T-cell (primary cell): ENCODE results near the gene ANKS1A. TPM values are rescaled to one million over a fixed set of nuclear protein-coding genes. Genes with fewer than 3 reads are reported as not detected.
"Not testable (repeated sequence)": the region's sequence is repeated elsewhere in the genome, so short reads cannot be mapped to it uniquely, and the experiment has no call there.

ENCODE experiments used
- ATAC-seq, 4 experiments: fragments of 200-7000 bp in 3 of 4; fragments of 150-1000 bp in 1 of 4; cut with Tn5 transposase; replicated peaks in 1 of 4; 1 replicate in 3 of 4; 2 replicates in 1 of 4; pipeline ENCODE4 v1.10.0; 2021; ENCODE audit warnings: moderate library complexity in 3 of 4, mild to moderate bottlenecking in 2 of 4, moderate number of reproducible peaks in 1 of 4
- CTCF ChIA-PET, 2 donors: fragments of 300-600 bp; sonication (Branson Sonifier 250); formaldehyde crosslinking; loops; one replicate each; lab custom pipeline; 2022; ENCODE audit warnings: antibody characterized with exemption in 2 of 2; lab: Charles Lee
- POLR2A ChIA-PET, 2 donors: fragments of 300-600 bp; sonication (Branson Sonifier 250); formaldehyde crosslinking; loops; one replicate each; lab custom pipeline; 2022; ENCODE audit warnings: antibody characterized with exemption in 2 of 2; lab: Charles Lee
- DNase-seq, 35 experiments: peaks; one replicate each; pipeline versions ENCODE4 v3.0.0 to v3.0.0-alpha.2; 2013 to 2023
- H3K27ac ChIP-seq: one replicate; pipeline ENCODE4 v1.5.1; 2013; ENCODE audit warnings: low read length
- H3K27me3 ChIP-seq, 2 experiments: replicated peaks in 1 of 2; 1 replicate in 1 of 2; 2 replicates in 1 of 2; pipeline versions ENCODE4 v1.6.1 to v1.7.0; 2013; ENCODE audit warnings: low read length in 1 of 2, mixed read lengths in 1 of 2; ENCODE audit not compliant: control insufficient read depth in 2 of 2, insufficient read depth in 2 of 2; ENCODE audit errors: extremely low read depth in 1 of 2
- H3K36me3 ChIP-seq, 2 donors: 1 replicate in 1 of 2; 2 replicates in 1 of 2; pipeline versions ENCODE4 v1.6.1 to v1.7.0; 2013; ENCODE audit warnings: low read length in 1 of 2; ENCODE audit not compliant: control insufficient read depth in 2 of 2, insufficient read depth in 1 of 2; ENCODE audit errors: extremely low read depth in 1 of 2
- H3K4me1 ChIP-seq, 2 experiments: 1 replicate in 1 of 2; 2 replicates in 1 of 2; pipeline versions ENCODE4 v1.6.1 to v1.7.0; 2013; ENCODE audit warnings: low read length in 2 of 2, mixed read lengths in 1 of 2; ENCODE audit not compliant: insufficient read depth in 2 of 2, control insufficient read depth in 1 of 2; ENCODE audit errors: extremely low read depth in 1 of 2
- H3K4me3 ChIP-seq, 2 donors: 1 replicate in 1 of 2; 2 replicates in 1 of 2; pipeline versions ENCODE4 v1.5.1 to v1.7.0; 2013; ENCODE audit warnings: mild to moderate bottlenecking in 2 of 2, low read length in 1 of 2, moderate library complexity in 1 of 2; ENCODE audit not compliant: control insufficient read depth in 1 of 2; ENCODE audit errors: extremely low read depth in 1 of 2
- H3K9me3 ChIP-seq: 2 replicates; pipeline ENCODE4 v1.7.0; 2013
- H3K27ac Mint-ChIP-seq, 2 donors: one replicate each; pipeline ENCODE4 v1.8.0; 2020 to 2021; ENCODE audit warnings: mild to moderate bottlenecking in 2 of 2, mixed read lengths in 2 of 2
- H3K27me3 Mint-ChIP-seq, 2 donors: one replicate each; pipeline ENCODE4 v1.8.0; 2021 to 2022; ENCODE audit warnings: mixed read lengths in 2 of 2
- H3K36me3 Mint-ChIP-seq: one replicate; pipeline ENCODE4 v1.8.0; 2021; ENCODE audit warnings: mixed read lengths
- H3K4me1 Mint-ChIP-seq, 3 donors: one replicate each; pipeline ENCODE4 v1.8.0; 2020 to 2022; ENCODE audit warnings: mixed read lengths in 3 of 3, mild to moderate bottlenecking in 1 of 3
- H3K4me3 Mint-ChIP-seq, 3 donors: one replicate each; pipeline ENCODE4 v1.8.0; 2020 to 2022; ENCODE audit warnings: mild to moderate bottlenecking in 3 of 3, mixed read lengths in 3 of 3, moderate library complexity in 3 of 3
- H3K9me3 Mint-ChIP-seq, 3 donors: one replicate each; pipeline ENCODE4 v1.8.0; 2020 to 2022; ENCODE audit warnings: mixed read lengths in 3 of 3
- WGBS: methylation state at CpG from one replicate; pipeline ENCODE4 v1.1.5; 2013; ENCODE audit warnings: missing lambda C conversion rate; ENCODE audit not compliant: insufficient coverage; 5-methylcytosine and 5-hydroxymethylcytosine counted together
- total RNA-seq, 35 experiments: library from RNA in 6 of 35; stranded (reverse) in 6 of 35; fragments of 120-200 nt in 1 of 35; gene quantifications; one replicate each; pipeline versions ENCODE4 v1.2.1 to v1.2.4 and lab custom pipeline; 2013 to 2026

Gene ANKS1A
- total RNA-seq, 5 donors from 2014 or later (not counting 1 experiment from before 2014, with no cell fraction given) = 11.1 to 14.4 (median 11.7) TPM

DNA sequence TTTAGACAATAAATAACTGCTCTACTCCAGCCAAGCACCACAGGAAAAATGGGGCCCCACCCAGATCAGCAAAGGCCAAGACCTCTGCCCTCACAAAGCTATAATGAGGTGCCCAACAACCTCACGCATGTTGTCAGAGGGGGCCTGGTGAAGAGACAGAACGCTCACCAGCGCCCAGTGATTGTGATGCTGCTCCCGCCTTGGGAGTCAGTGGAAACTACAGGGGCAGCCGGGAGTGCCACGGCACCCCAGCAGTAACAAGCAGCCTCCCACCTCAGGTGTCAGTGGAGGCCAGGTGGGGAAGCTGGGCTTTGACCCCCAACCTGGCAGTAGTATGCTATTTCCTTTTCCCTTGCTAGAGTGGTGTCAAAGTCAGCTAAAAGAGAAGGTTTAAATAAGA lies 204.7 kb downstream of the ANKS1A start:
- no peak overlapping the region for H3K27ac ChIP-seq
- no peaks in the 10 kb centered on the region for H3K4me1 ChIP-seq
- WGBS = 93% methylated on average over 3 of the region's 6 CpGs
- Mint-ChIP-seq H3K4me1 (no peaks in the 10 kb centered on the region), H3K4me3 (no peak overlapping the region), H3K9me3 (no peaks in the 10 kb centered on the region), H3K27me3 (no peaks in the 10 kb centered on the region), H3K36me3 (peaks cover 27% of the 10 kb centered on the region), H3K27ac (no peak overlapping the region)
- ATAC-seq = no peak
- no peak for DNase-seq
- no peaks in the 10 kb centered on the region for H3K27me3 ChIP-seq
- CTCF ChIA-PET = no interaction called here
- no peak overlapping the region for H3K4me3 ChIP-seq
- H3K9me3 ChIP-seq = no peaks in the 10 kb centered on the region
- H3K36me3 ChIP-seq = peaks cover 3% of the 10 kb centered on the region in 2 donors
- POLR2A ChIA-PET = no interaction called here

DNA sequence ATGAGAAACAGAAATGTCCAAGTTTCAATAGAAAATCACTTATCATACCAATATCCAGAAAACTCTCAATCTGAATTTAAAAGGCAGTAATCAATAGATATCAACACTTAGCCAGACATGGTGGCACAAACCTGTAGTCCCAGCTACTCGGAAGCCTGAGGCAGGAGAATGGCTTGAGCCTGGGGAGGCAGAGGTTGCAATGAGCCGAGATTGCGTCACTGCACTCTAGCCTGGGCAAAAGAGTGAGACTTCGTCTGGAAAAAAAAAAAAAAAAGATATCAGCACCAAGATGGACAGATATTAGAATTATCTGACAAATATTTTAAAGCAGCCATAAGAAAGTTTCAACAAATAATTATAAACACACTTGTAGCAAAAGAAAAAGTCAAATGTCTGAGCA lies 205.1 kb downstream of the ANKS1A start:
- CTCF ChIA-PET = no interaction called here
- H3K27ac ChIP-seq = no peak overlapping the region

DNA sequence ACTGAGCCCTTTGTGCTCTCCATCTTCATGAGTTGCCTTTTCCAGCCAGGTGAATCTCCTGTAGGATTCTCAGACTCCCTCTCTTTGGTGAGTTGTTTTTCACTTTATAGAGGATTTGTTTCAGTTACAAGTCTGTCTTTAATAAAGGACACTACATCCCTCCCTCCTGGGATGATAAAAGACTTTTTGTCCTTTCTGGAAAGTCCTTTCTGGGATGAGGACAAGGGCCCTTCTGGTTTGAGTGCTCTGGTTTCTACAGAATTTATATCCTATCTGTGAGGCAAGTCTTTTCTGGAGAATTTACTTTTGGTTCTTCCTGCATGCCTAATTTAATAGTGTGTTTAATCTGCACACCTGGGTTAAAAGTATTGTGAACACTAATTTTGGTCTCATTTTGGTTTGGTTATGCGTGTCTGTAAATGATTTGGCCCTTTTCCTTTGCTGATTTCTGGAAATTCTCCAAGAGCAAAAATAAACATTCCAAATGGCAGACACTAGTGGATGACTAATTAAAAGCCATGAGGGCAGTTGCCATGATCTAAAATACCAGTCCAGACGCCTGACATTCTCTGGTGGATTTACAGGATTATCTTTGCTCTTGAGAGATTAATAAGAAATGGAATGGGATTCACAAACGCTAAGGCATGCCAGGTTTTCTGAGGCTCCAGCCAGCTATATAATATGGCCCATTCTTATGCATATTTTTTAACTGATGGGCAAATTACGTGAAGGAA lies 207.2 kb downstream of the ANKS1A start:
- Mint-ChIP-seq H3K4me3 (no peak overlapping the region), H3K36me3 (peaks cover 7% of the 10 kb centered on the region), H3K27me3 (no peaks in the 10 kb centered on the region), H3K9me3 (no peaks in the 10 kb centered on the region), H3K27ac (no peak overlapping the region), H3K4me1 (no peaks in the 10 kb centered on the region)
- DNase-seq = no peak
- ChIA-PET POLR2A (interaction anchor here in 1 of 2 donors (0.6 kb wide), 1 partner anchor 499 kb away, joined by 5 read pairs; no protein-coding TSS in a partner anchor), CTCF (no interaction called here)
- H3K36me3 ChIP-seq = no peaks in the 10 kb centered on the region
- H3K4me3 ChIP-seq = no peak overlapping the region
- WGBS = 86% methylated on average over 1 of the region's 4 CpGs
- no peak overlapping the region for H3K27ac ChIP-seq
- no peaks in the 10 kb centered on the region for H3K4me1 ChIP-seq
- no peaks in the 10 kb centered on the region for H3K9me3 ChIP-seq
- ATAC-seq = no peak
- no peaks in the 10 kb centered on the region for H3K27me3 ChIP-seq

More for the DNA sequence above, 205.1 kb downstream of the ANKS1A start:
- no CpG with 5 or more reads among the region's 4 CpGs for WGBS
- Histone ChIP-seq H3K9me3 (no peaks in the 10 kb centered on the region), H3K4me1 (no peaks in the 10 kb centered on the region), H3K36me3 (peaks cover under 1 to 2% of the 10 kb centered on the region in 2 donors), H3K4me3 (no peak overlapping the region), H3K27me3 (no peaks in the 10 kb centered on the region)
- H3K4me3 Mint-ChIP-seq = no peak overlapping the region
- no peak for DNase-seq
- POLR2A ChIA-PET = no interaction called here
- H3K36me3 Mint-ChIP-seq = peaks cover 24% of the 10 kb centered on the region
- ATAC-seq = no peak
- H3K27ac Mint-ChIP-seq = no peak overlapping the region
- no peaks in the 10 kb centered on the region for H3K4me1 Mint-ChIP-seq
- no peaks in the 10 kb centered on the region for H3K27me3 Mint-ChIP-seq
- H3K9me3 Mint-ChIP-seq = no peaks in the 10 kb centered on the region

DNA sequence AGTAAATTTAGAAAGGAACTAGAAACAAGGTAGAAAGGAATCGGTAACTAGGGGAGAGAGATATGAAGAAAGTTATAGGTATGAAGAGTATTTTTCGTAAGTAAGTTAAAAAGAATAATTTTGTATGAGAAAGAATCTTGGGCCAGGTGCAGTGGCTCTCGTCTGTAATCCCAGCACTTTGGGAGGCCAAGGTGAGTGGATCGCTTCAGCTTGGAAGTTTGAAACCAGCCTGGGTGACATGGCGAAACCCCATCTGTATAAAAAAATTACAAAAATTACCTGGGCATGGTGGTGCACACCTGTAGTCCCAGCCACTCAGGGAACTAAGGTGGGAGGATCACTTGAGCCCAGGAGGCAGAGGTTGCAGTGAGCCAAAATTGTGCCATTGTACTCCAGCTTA lies 210.1 kb downstream of the ANKS1A start:
- WGBS = 80% methylated on average over 1 of the region's 5 CpGs
- H3K9me3 Mint-ChIP-seq = peaks cover 0 to 3% (median 0%) of the 10 kb centered on the region in 3 donors
- no peaks in the 10 kb centered on the region for H3K27me3 Mint-ChIP-seq
- ChIA-PET CTCF (interaction anchor here in 1 of 2 donors (0.7 kb wide), 1 partner anchor 1244 kb away, joined by 3 read pairs; no protein-coding TSS in a partner anchor), POLR2A (no interaction called here)
- H3K27ac ChIP-seq = no peak overlapping the region
- no peak overlapping the region for H3K4me3 ChIP-seq
- H3K27me3 ChIP-seq = no peaks in the 10 kb centered on the region
- no peaks in the 10 kb centered on the region for H3K4me1 ChIP-seq
- H3K27ac Mint-ChIP-seq = no peak overlapping the region
- no peaks in the 10 kb centered on the region for H3K9me3 ChIP-seq
- H3K4me1 Mint-ChIP-seq = no peaks in the 10 kb centered on the region
- H3K4me3 Mint-ChIP-seq = no peak overlapping the region
- DNase-seq (no peak), ATAC-seq (no peak)
- no peaks in the 10 kb centered on the region for H3K36me3 Mint-ChIP-seq
- no peaks in the 10 kb centered on the region for H3K36me3 ChIP-seq

DNA sequence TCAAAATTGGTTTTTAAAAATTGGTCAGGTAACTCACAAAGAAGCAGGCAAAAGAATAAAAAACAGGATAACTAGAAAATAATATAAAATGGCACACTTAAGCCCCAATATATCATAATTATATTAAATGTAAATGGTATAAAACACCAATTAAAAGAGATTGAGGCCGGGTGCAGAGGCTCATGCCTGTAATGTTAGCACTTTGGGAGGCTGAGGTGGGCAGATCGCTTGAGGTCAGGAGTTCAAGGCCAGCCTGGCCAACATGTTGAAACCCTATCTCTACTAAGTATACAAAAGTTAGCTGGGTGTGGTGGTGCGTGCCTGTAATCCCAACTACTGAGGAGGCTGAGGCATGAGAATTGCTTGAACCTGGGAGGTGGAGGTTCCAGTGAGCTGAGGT lies 216.0 kb downstream of the ANKS1A start:
- H3K4me3 ChIP-seq = no peak overlapping the region
- Mint-ChIP-seq H3K4me1 (no peaks in the 10 kb centered on the region), H3K36me3 (no peaks in the 10 kb centered on the region), H3K9me3 (peaks cover 0 to 10% (median 5%) of the 10 kb centered on the region in 3 donors), H3K27me3 (peaks cover 8 to 14% of the 10 kb centered on the region in 2 donors), H3K4me3 (no peak overlapping the region), H3K27ac (no peak overlapping the region)
- H3K4me1 ChIP-seq = no peaks in the 10 kb centered on the region
- CTCF ChIA-PET = no interaction called here
- POLR2A ChIA-PET = no interaction called here
- H3K36me3 ChIP-seq = no peaks in the 10 kb centered on the region
- H3K27ac ChIP-seq = no peak overlapping the region
- peaks cover 0 to 6% of the 10 kb centered on the region in 2 experiments for H3K27me3 ChIP-seq
- no peak for ATAC-seq
- DNase-seq = no peak
- WGBS = no CpG with 5 or more reads among the region's 3 CpGs
- no peaks in the 10 kb centered on the region for H3K9me3 ChIP-seq

DNA sequence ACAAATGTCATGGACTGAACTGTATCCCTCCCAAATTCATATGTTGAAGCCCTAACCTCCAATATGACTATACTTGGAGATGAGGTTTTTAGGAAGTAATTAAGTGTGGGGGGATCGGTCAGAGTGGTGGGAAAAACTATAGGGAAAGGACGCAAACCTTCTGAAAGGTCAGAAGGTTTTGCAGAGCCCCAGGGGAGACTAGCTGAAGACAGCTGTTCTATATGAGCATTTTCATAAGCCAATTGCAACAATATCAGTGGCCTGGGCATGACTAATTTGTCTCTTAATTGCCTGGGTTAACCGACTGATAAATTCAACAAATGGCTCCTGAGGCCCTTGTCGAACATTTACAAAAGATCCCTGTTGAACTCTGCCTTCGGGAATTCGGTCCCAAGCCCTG lies 217.0 kb downstream of the ANKS1A start:
- H3K27ac Mint-ChIP-seq, CTCF ChIA-PET, H3K4me1 Mint-ChIP-seq, H3K36me3 Mint-ChIP-seq, H3K27ac ChIP-seq, POLR2A ChIA-PET, H3K36me3 ChIP-seq, DNase-seq, ATAC-seq, H3K27me3 ChIP-seq, H3K9me3 ChIP-seq, H3K4me3 ChIP-seq, H3K4me3 Mint-ChIP-seq, H3K4me1 ChIP-seq: not testable (repeated sequence)
- Mint-ChIP-seq H3K9me3 (peaks cover 0 to 10% (median 5%) of the 10 kb centered on the region in 3 donors), H3K27me3 (peaks cover 9 to 14% of the 10 kb centered on the region in 2 donors)
- 84% methylated on average over 2 of the region's 6 CpGs for WGBS
